ENCODE data around the gene PDCL2. TPM values are rescaled to one million over a fixed set of nuclear protein-coding genes. Genes with fewer than 3 reads are reported as not detected.
"Not testable (repeated sequence)": the region's sequence is repeated elsewhere in the genome, so short reads cannot be mapped to it uniquely, and the experiment has no call there.

Gene PDCL2
- total RNA-seq, 1 donor from 2014 or later = not detected

DNA sequence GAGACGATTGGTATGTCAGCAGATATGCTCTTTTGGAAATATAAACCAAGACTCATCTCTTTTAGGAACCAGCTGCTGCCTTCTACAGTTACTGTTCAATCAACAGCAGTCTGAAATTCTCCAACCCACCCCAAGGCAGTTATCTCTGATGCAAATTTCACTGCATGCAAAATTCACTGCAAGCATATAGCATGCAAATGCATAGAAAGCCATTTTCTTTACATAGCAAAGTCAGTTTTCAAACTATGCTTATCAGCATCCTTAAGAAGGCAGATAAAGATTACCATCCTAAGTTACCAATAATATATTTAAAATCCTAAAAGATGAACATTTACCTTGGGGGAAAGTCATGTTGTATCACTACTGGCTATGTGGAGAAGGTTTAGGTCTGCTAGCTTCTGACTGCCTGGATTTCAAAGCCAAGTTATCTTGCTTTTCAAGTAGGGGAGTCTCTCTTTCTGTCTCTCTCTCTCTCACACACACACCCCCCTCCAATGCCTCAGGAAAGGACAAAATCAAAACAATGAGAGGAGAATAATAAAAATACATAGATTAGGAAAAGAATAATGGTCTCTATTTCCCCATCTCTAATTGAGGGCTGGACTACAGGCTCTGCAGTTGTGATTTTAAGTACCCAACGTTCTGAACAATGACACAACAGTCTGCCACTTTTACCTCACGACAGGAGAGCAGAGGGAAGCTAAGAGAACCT lies 42.5 kb upstream of the PDCL2 start:
- no peak overlapping the region for H3K27ac Mint-ChIP-seq (ENCODE audit: unreplicated experiment)
- no peak for DNase-seq (ENCODE audit: extremely low spot score, unreplicated experiment)
- peaks cover 64% of the 10 kb centered on the region for H3K27me3 Mint-ChIP-seq (ENCODE audit: unreplicated experiment)
- H3K4me3 Mint-ChIP-seq (ENCODE audit: unreplicated experiment) = no peak overlapping the region
- H3K36me3 Mint-ChIP-seq (ENCODE audit: unreplicated experiment) = no peaks in the 10 kb centered on the region
- peaks cover 24% of the 10 kb centered on the region for H3K4me1 Mint-ChIP-seq (ENCODE audit: unreplicated experiment)
- TF ChIP-seq, protein P1, sequence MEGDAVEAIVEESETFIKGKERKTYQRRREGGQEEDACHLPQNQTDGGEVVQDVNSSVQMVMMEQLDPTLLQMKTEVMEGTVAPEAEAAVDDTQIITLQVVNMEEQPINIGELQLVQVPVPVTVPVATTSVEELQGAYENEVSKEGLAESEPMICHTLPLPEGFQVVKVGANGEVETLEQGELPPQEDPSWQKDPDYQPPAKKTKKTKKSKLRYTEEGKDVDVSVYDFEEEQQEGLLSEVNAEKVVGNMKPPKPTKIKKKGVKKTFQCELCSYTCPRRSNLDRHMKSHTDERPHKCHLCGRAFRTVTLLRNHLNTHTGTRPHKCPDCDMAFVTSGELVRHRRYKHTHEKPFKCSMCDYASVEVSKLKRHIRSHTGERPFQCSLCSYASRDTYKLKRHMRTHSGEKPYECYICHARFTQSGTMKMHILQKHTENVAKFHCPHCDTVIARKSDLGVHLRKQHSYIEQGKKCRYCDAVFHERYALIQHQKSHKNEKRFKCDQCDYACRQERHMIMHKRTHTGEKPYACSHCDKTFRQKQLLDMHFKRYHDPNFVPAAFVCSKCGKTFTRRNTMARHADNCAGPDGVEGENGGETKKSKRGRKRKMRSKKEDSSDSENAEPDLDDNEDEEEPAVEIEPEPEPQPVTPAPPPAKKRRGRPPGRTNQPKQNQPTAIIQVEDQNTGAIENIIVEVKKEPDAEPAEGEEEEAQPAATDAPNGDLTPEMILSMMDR (IDR thresholded peaks at IDR 0.05) = no peak
- H3K9me3 Mint-ChIP-seq (ENCODE audit: unreplicated experiment) = peaks cover 15% of the 10 kb centered on the region

DNA sequence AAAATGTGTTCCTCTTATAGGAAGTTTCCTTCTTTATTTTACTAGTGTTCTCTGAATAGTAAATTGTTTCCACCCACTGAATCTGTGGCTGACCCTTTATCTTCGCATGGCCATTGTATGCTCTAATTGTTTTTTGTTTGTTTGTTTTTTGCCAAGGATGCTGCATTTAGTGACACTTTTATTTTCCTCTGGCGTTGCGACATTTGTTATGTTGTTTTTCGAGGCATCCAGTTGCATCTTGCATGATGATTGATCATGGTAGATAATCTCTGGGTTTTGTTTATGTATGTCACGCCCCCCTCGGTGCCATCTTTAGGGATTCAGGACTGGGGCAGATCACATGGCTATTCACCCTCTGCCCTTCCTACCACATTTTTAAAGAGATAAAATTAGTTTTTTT lies 41.9 kb upstream of the PDCL2 start:
- H3K27me3 Mint-ChIP-seq (ENCODE audit: unreplicated experiment) = peaks cover 65% of the 10 kb centered on the region

DNA sequence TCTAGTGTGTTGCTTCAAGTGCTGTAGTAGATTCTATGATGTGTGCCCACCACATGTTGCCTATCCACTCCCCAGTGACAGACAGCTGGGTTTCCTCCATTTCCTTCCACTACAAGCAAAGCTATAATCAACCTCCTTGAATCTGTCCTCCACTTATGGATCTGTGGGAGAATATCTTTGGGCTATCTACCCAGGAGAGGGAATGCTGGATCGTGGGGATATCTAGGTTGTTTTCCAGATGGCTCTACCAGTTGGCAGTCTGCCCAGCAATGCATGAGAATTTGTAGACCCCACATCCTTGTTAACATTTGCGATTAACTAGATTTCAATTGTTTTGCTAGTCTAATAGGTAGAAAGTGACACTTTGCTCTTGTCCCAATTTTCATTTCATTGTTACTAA lies 33.8 kb upstream of the PDCL2 start:
- peaks cover 5% of the 10 kb centered on the region for H3K9me3 Mint-ChIP-seq (ENCODE audit: unreplicated experiment)
- no peaks in the 10 kb centered on the region for H3K36me3 Mint-ChIP-seq (ENCODE audit: unreplicated experiment)
- no peaks in the 10 kb centered on the region for H3K4me1 Mint-ChIP-seq (ENCODE audit: unreplicated experiment)
- peaks cover 19% of the 10 kb centered on the region for H3K27me3 Mint-ChIP-seq (ENCODE audit: unreplicated experiment)
- no peak for DNase-seq (ENCODE audit: extremely low spot score, unreplicated experiment)
- TF ChIP-seq, protein P1 (IDR thresholded peaks at IDR 0.05) = no peak
- no peak overlapping the region for H3K27ac Mint-ChIP-seq (ENCODE audit: unreplicated experiment)
- H3K4me3 Mint-ChIP-seq (ENCODE audit: unreplicated experiment) = no peak overlapping the region

More for the DNA sequence above, 41.9 kb upstream of the PDCL2 start:
- H3K27ac Mint-ChIP-seq (ENCODE audit: unreplicated experiment) = no peak overlapping the region
- TF ChIP-seq, protein P1 (IDR thresholded peaks at IDR 0.05) = no peak
- H3K4me3 Mint-ChIP-seq (ENCODE audit: unreplicated experiment) = no peak overlapping the region
- H3K4me1 Mint-ChIP-seq (ENCODE audit: unreplicated experiment) = peaks cover 24% of the 10 kb centered on the region
- H3K36me3 Mint-ChIP-seq (ENCODE audit: unreplicated experiment) = no peaks in the 10 kb centered on the region
- no peak for DNase-seq (ENCODE audit: extremely low spot score, unreplicated experiment)
- peaks cover 15% of the 10 kb centered on the region for H3K9me3 Mint-ChIP-seq (ENCODE audit: unreplicated experiment)

DNA sequence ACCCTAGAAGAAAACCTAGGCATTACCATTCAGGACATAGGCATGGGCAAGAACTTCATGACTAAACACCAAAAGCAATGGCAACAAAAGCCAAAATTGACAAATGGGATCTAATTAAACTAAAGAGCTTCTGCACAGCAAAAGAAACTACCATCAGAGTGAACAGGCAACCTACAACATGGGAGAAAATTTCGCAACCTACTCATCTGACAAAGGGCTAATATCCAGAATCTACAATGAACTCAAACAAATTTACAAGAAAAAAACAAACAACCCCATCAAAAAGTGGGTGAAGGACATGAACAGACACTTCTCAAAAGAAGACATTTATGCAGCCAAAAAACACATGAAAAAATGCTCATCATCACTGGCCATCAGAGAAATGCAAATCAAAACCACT lies 32.0 kb upstream of the PDCL2 start:
- not testable (repeated sequence) for H3K36me3 Mint-ChIP-seq (ENCODE audit: unreplicated experiment); H3K27ac Mint-ChIP-seq (ENCODE audit: unreplicated experiment); H3K9me3 Mint-ChIP-seq (ENCODE audit: unreplicated experiment); H3K4me3 Mint-ChIP-seq (ENCODE audit: unreplicated experiment); H3K27me3 Mint-ChIP-seq (ENCODE audit: unreplicated experiment); H3K4me1 Mint-ChIP-seq (ENCODE audit: unreplicated experiment); DNase-seq (ENCODE audit: extremely low spot score, unreplicated experiment)

DNA sequence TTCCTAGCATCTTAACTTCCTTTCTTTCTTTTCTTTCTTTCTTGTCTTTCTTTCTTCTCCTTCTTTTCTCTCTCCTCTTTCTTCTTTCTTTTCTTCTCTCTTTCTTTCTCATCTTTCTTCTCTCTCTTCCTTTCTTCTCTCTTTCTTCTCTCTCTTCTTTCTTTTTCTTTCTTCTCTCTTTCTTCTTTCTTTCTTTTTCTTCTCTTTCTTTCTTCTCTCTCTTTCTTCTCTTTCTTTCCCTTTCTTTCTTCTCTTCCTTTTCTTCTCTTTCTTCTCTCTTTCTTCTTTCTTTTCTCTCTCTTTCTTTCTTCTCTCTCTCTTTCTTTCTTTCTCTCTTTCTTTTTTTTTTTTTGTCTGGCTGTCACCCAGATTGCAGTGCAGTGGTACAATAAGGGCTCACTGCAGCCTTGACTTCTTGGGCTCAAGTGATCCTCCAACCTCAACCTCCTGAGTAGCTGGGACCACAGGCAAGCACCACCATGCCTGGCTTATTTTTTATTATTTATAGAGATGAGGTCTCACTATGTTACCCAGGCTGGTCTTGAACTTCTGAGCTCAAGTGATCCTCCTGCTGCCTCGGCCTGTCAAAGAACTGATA lies 26.6 kb upstream of the PDCL2 start:
- H3K4me1 Mint-ChIP-seq (ENCODE audit: unreplicated experiment) = peaks cover 2% of the 10 kb centered on the region
- TF ChIP-seq, protein P1 (IDR thresholded peaks at IDR 0.05) = no peak

More for the DNA sequence above, 26.6 kb upstream of the PDCL2 start:
- H3K36me3 Mint-ChIP-seq (ENCODE audit: unreplicated experiment) = no peaks in the 10 kb centered on the region
- peaks cover 23% of the 10 kb centered on the region for H3K27me3 Mint-ChIP-seq (ENCODE audit: unreplicated experiment)
- peak overlapping the region; percentile 56 for H3K27ac Mint-ChIP-seq (ENCODE audit: unreplicated experiment)
- no peaks in the 10 kb centered on the region for H3K9me3 Mint-ChIP-seq (ENCODE audit: unreplicated experiment)
- DNase-seq (ENCODE audit: extremely low spot score, unreplicated experiment) = no peak
- peak overlapping the region; percentile 73 for H3K4me3 Mint-ChIP-seq (ENCODE audit: unreplicated experiment)

All from osteocyte (in vitro differentiated cells).